GM19467 (cell line): ENCODE data around the gene BACH1.

Experiments
- ATAC-seq: cut with Tn5 transposase; IDR thresholded peaks from one replicate; pipeline ENCODE4 v1.9.1; 2021; ENCODE audit warnings: mild to moderate bottlenecking, moderate library complexity; ENCODE audit not compliant: unreplicated experiment

The BACH1 gene

GRCh38 chr21:29313662-29314408 is 15.1 kb downstream of the BACH1 start:
- no peak for ATAC-seq

- no peak for ATAC-seq
These were observed 16.5 kb downstream of the BACH1 start for GRCh38 chr21:29315131-29315749.

- ATAC-seq, result no peak
These were observed 17.5 kb downstream of the BACH1 start for GRCh38 chr21:29316029-29316742.

- no peak for ATAC-seq
These were observed 18.1 kb downstream of the BACH1 start for GRCh38 chr21:29316806-29317205.

GRCh38 chr21:29318354-29318753 is 19.6 kb downstream of the BACH1 start:
- ATAC-seq, result no peak

GRCh38 chr21:29320031-29320430 is 21.3 kb downstream of the BACH1 start:
- ATAC-seq, result no peak

GRCh38 chr21:29321217-29321616 is 22.5 kb downstream of the BACH1 start:
- ATAC-seq, result no peak

GRCh38 chr21:29321932-29322928 is 23.5 kb downstream of the BACH1 start:
- ATAC-seq, result no peak

- ATAC-seq, result no peak
These were observed 24.5 kb downstream of the BACH1 start for GRCh38 chr21:29323189-29323588.

- ATAC-seq, result no peak
These were observed 28.3 kb downstream of the BACH1 start for GRCh38 chr21:29326914-29327554.

GRCh38 chr21:29329406-29329805 is 30.7 kb downstream of the BACH1 start:
- no peak for ATAC-seq

- no peak for ATAC-seq
These were observed 32.1 kb downstream of the BACH1 start for GRCh38 chr21:29330797-29331196.

GRCh38 chr21:29332461-29333362 is 34.0 kb downstream of the BACH1 start:
- no peak for ATAC-seq

GRCh38 chr21:29333406-29333805 is 34.7 kb downstream of the BACH1 start:
- no peak for ATAC-seq

- no peak for ATAC-seq
These were observed 36.2 kb downstream of the BACH1 start for GRCh38 chr21:29334717-29335428.

- no peak for ATAC-seq
These were observed 37.0 kb downstream of the BACH1 start for GRCh38 chr21:29335720-29336119.

- ATAC-seq, result no peak
These were observed 39.5 kb downstream of the BACH1 start for GRCh38 chr21:29338256-29338655.

- ATAC-seq, result no peak
These were observed 41.5 kb downstream of the BACH1 start for GRCh38 chr21:29340228-29340627.
